OCI-LY7 (cell line): ENCODE results near the gene ADAM15. TPM values are rescaled to one million over a fixed set of nuclear protein-coding genes. Genes with fewer than 3 reads are reported as not detected.

Experiments
- BruUV-seq: library from RNA; stranded (reverse); fragments of 400-500 nt; replicated peaks from 2 replicates; lab custom pipeline; 2021; lab: Mats Ljungman, UMichigan
- CTCF ChIA-PET: fragments of 300-600 bp; sonication (Branson Sonifier 250); formaldehyde crosslinking; loops from one replicate; lab custom pipeline; 2022; ENCODE audit warnings: antibody characterized with exemption; ENCODE audit not compliant: unreplicated experiment; lab: Charles Lee
- POLR2A ChIA-PET: fragments of 300-600 bp; sonication (Branson Sonifier 250); formaldehyde crosslinking; loops from one replicate; lab custom pipeline; 2022; ENCODE audit warnings: antibody characterized with exemption; lab: Charles Lee
- DNase-seq: peaks from one replicate; pipeline ENCODE4 v3.0.0-alpha.2; 2015; ENCODE audit warnings: low spot score
- H2AFZ ChIP-seq: fragments of 200-600 bp; sonication (generic), shearing (Covaris generic); 2 replicates; pipeline ENCODE4 v1.6.1; 2014; ENCODE audit warnings: mild to moderate bottlenecking, antibody characterized with exemption, low read length, moderate library complexity
- H3K27ac ChIP-seq: fragments of 200-600 bp; sonication (generic); 2 replicates; pipeline ENCODE4 v1.5.1; 2014; ENCODE audit warnings: mixed run types, low read depth, mild to moderate bottlenecking, moderate library complexity, low read length, inconsistent platforms; ENCODE audit not compliant: poor library complexity, severe bottlenecking
- H3K36me3 ChIP-seq: fragments of 200-600 bp; sonication (generic); 2 replicates; pipeline ENCODE4 v1.6.1; 2014; ENCODE audit warnings: mild to moderate bottlenecking, antibody characterized with exemption, low read length, moderate library complexity, mixed read lengths; ENCODE audit not compliant: insufficient read depth
- H3K4me1 ChIP-seq: fragments of 200-600 bp; sonication (generic); 2 replicates; pipeline ENCODE4 v1.5.1; 2014; ENCODE audit warnings: mild to moderate bottlenecking, low read length; ENCODE audit not compliant: insufficient read depth, poor library complexity, severe bottlenecking
- H3K4me2 ChIP-seq: fragments of 200-600 bp; sonication (generic); 2 replicates; pipeline ENCODE4 v1.6.1; 2014; ENCODE audit warnings: mild to moderate bottlenecking, low read length
- H3K4me3 ChIP-seq: fragments of 200-600 bp; sonication (generic); 2 replicates; pipeline ENCODE4 v1.5.1; 2014; ENCODE audit warnings: mild to moderate bottlenecking, low read depth, low read length; ENCODE audit not compliant: poor library complexity, severe bottlenecking
- H3K79me2 ChIP-seq: fragments of 200-600 bp; sonication (generic); 2 replicates; pipeline ENCODE4 v1.6.1; 2016; ENCODE audit warnings: low read depth, mild to moderate bottlenecking, low read length, moderate library complexity, mixed read lengths; ENCODE audit not compliant: insufficient read depth
- H3K9me2 ChIP-seq: fragments of 200-600 bp; sonication (generic); 2 replicates; pipeline ENCODE4 v1.6.1; 2016; ENCODE audit warnings: mild to moderate bottlenecking, low read length, mixed read lengths; ENCODE audit not compliant: insufficient read depth
- H3K9me3 ChIP-seq: fragments of 200-600 bp; sonication (generic); 2 replicates; pipeline ENCODE4 v1.6.1; 2014; ENCODE audit warnings: mild to moderate bottlenecking, mixed run types, low read length, mixed read lengths
- H4K20me1 ChIP-seq: fragments of 200-600 bp; sonication (generic); 2 replicates; pipeline ENCODE4 v1.6.1; 2014; ENCODE audit warnings: mild to moderate bottlenecking, antibody characterized with exemption, low read length, moderate library complexity, mixed read lengths; ENCODE audit not compliant: insufficient read depth
- CTCF ChIP-seq: fragments of 200-600 bp; sonication (generic); conservative IDR thresholded peaks from 2 replicates; pipeline ENCODE4 v1.5.1; 2014; ENCODE audit warnings: mild to moderate bottlenecking, antibody characterized with exemption, low read length, moderate library complexity, mixed read lengths
- EZH2phosphoT487 ChIP-seq: fragments of 200-600 bp; sonication (generic); IDR thresholded peaks from 2 replicates; pipeline ENCODE4 v1.6.1; 2018; ENCODE audit warnings: low read depth, borderline replicate concordance, mild to moderate bottlenecking, mixed run types, antibody characterized with exemption, low read length, moderate library complexity, mixed read lengths
- intact Hi-C: fragments of 100-400 bp; cut with micrococcal nuclease; formaldehyde crosslinking; loops from one replicate; pipeline ENCODE4 v1.10.0; 2022; ENCODE audit not compliant: unreplicated experiment
- total RNA-seq, 2 experiments: library from RNA; depleted of rRNA in 1 of 2; stranded (reverse); fragments of >200 nt in 1 of 2; shearing (Covaris generic) in 1 of 2; gene quantifications; 2 replicates each; pipeline ENCODE4 v1.2.3, GENCODE V29; 2014 to 2022

Gene ADAM15
- total RNA-seq, 2 experiments from 2014 or later, result 19.7 to 56.1 TPM

- no TSS peak for BruUV-seq
- no peaks in the 10 kb centered on the region for H4K20me1 ChIP-seq
- ChIA-PET CTCF (interaction anchor here (1.0 kb wide), 2 partner anchors 13 to 103 kb away, joined by 3 read pairs; no protein-coding TSS in a partner anchor), POLR2A (interaction anchor here (1.0 kb wide), 1 partner anchor 101 kb away, joined by 3 read pairs; the partner anchor contains the start of gene PBXIP1)
- intact Hi-C loops, result no loop called here
- H3K27ac ChIP-seq, result no peak overlapping the region
- no peaks in the 10 kb centered on the region for H3K9me2 ChIP-seq
- H3K36me3 ChIP-seq, result peaks cover 18% of the 10 kb centered on the region; the same call in 1 of the 2 replicates
- H2AFZ ChIP-seq, result no peak overlapping the region
- H3K9me3 ChIP-seq, result no peaks in the 10 kb centered on the region
- no peaks in the 10 kb centered on the region for H3K79me2 ChIP-seq
- peaks cover 27% of the 10 kb centered on the region for H3K4me1 ChIP-seq
- H3K4me2 ChIP-seq, result no peak overlapping the region
- no peak overlapping the region for H3K4me3 ChIP-seq
- TF ChIP-seq CTCF (no peak), EZH2phosphoT487 (no peak)
- DNase-seq, result no peak
These were observed 6.0 kb downstream of the ADAM15 start for GRCh38 chr1:155057104-155057503.

DNA sequence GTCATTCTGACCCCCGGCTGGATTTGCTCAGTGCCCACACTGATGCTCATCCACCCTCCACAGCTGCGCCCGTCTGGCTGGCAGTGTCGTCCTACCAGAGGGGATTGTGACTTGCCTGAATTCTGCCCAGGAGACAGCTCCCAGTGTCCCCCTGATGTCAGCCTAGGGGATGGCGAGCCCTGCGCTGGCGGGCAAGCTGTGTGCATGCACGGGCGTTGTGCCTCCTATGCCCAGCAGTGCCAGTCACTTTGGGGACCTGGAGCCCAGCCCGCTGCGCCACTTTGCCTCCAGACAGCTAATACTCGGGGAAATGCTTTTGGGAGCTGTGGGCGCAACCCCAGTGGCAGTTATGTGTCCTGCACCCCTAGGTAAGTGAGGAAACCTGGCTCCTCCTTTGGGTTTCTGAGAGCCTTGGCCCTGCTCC lies 6.7 kb downstream of the ADAM15 start:
- no peaks in the 10 kb centered on the region for H3K79me2 ChIP-seq
- no peak overlapping the region for H2AFZ ChIP-seq
- H3K4me3 ChIP-seq, result no peak overlapping the region
- CTCF ChIA-PET, result interaction anchor here (1.0 kb wide), 2 partner anchors 13 to 104 kb away, joined by 3 read pairs; no protein-coding TSS in a partner anchor
- no peak for TF ChIP-seq EZH2phosphoT487
- TF ChIP-seq CTCF, result no peak; the same call in 1 of the 2 replicates
- H3K27ac ChIP-seq, result no peak overlapping the region
- peaks cover 27% of the 10 kb centered on the region for H3K4me1 ChIP-seq
- DNase-seq, result no peak
- H4K20me1 ChIP-seq, result no peaks in the 10 kb centered on the region
- POLR2A ChIA-PET, result no interaction called here
- no peak overlapping the region for H3K4me2 ChIP-seq
- no peaks in the 10 kb centered on the region for H3K9me3 ChIP-seq
- intact Hi-C loops, result no loop called here
- H3K9me2 ChIP-seq, result no peaks in the 10 kb centered on the region
- no TSS peak for BruUV-seq
- H3K36me3 ChIP-seq, result peaks cover 18% of the 10 kb centered on the region; the same call in 1 of the 2 replicates

GRCh38 chr1:155060736-155061135 lies 9.6 kb downstream of the ADAM15 start:
- no peaks in the 10 kb centered on the region for H4K20me1 ChIP-seq
- no peak for DNase-seq
- H3K9me3 ChIP-seq, result no peaks in the 10 kb centered on the region
- intact Hi-C loops, result loop anchor here (2.0 to 5.0 kb wide), 7 partner anchors 16 to 502 kb away; partner anchors contain the start of genes ADAR, FLAD1, PYGO2 and UBE2Q1
- CTCF ChIA-PET, result interaction anchor here (0.5 to 1.5 kb wide), 2 partner anchors 8 to 170 kb away, joined by 4 to 5 read pairs; no protein-coding TSS in a partner anchor
- POLR2A ChIA-PET, result interaction anchor here (1.0 kb wide), 1 partner anchor 8 kb away, joined by 6 read pairs; no protein-coding TSS in a partner anchor
- H3K36me3 ChIP-seq, result peaks cover 18% of the 10 kb centered on the region; the same call in 1 of the 2 replicates
- no peak overlapping the region for H3K27ac ChIP-seq
- no peak overlapping the region for H2AFZ ChIP-seq
- H3K79me2 ChIP-seq, result peaks cover 7% of the 10 kb centered on the region; the same call in 1 of the 2 replicates
- H3K9me2 ChIP-seq, result no peaks in the 10 kb centered on the region
- BruUV-seq, result no TSS peak
- no peak for TF ChIP-seq CTCF
- TF ChIP-seq EZH2phosphoT487, result no peak
- H3K4me3 ChIP-seq, result no peak overlapping the region
- peaks cover 32% of the 10 kb centered on the region for H3K4me1 ChIP-seq
- no peak overlapping the region for H3K4me2 ChIP-seq
